AG09309 (cell line): ENCODE data around the gene TMEM131.

Source experiments
- DNase-seq: peaks from one replicate; pipeline ENCODE4 v3.0.0-alpha.2; 2010; ENCODE audit warnings: low read depth
- H3K4me3 ChIP-seq: 2 replicates; pipeline ENCODE4 v1.5.1; 2011; ENCODE audit warnings: mild to moderate bottlenecking, low read depth, low read length, moderate library complexity; ENCODE audit not compliant: control insufficient read depth
- TF ChIP-seq, protein P1 (sequence below): IDR thresholded peaks from 2 replicates; pipeline ENCODE4 v1.5.1; 2011; ENCODE audit warnings: mild to moderate bottlenecking, low read depth, low read length, inconsistent platforms; ENCODE audit not compliant: insufficient read depth, control insufficient read depth; ENCODE audit errors: missing control alignments

The TMEM131 gene

DNA sequence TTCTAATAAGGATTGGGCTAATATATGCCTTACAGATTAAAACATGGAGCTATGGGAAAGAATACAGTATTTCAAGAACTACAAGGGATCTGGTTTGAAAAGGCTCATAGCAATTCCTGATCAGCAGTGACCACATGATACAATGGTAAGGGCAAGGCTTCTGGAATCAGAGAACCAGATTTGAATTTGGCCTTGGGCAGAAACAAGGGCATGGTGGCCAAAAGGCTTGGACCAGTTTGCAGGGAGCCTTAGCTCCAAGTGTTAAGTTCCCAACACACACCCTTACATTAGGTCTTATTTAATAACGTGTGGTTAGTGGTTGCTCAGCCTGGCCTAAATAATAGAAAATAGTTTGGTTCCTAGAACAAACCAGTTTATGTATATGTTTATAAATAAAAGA lies 194.7 kb downstream of the TMEM131 start:
- TF ChIP-seq, protein P1, sequence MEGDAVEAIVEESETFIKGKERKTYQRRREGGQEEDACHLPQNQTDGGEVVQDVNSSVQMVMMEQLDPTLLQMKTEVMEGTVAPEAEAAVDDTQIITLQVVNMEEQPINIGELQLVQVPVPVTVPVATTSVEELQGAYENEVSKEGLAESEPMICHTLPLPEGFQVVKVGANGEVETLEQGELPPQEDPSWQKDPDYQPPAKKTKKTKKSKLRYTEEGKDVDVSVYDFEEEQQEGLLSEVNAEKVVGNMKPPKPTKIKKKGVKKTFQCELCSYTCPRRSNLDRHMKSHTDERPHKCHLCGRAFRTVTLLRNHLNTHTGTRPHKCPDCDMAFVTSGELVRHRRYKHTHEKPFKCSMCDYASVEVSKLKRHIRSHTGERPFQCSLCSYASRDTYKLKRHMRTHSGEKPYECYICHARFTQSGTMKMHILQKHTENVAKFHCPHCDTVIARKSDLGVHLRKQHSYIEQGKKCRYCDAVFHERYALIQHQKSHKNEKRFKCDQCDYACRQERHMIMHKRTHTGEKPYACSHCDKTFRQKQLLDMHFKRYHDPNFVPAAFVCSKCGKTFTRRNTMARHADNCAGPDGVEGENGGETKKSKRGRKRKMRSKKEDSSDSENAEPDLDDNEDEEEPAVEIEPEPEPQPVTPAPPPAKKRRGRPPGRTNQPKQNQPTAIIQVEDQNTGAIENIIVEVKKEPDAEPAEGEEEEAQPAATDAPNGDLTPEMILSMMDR: no peak
- no peak for DNase-seq
- no peak overlapping the region for H3K4me3 ChIP-seq

DNA sequence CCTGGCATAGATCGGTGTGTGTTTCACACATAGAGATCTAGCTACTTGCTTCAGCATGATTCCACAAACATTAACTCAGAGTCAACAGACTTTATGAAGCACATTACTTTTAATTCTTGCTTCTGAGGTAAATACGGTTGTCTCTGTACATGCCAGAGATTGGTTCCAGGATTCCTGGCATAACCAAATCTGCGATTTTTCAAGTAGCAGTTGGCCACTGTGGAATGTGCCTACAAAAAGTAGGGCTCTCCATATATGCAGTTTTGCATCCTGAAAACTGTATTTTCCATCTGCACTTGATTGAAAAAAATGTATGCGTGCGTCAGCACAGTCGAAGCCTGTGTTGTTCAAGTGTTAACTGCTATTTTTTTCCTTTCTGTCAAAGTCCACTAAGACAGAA lies 197.3 kb downstream of the TMEM131 start:
- no peak overlapping the region for H3K4me3 ChIP-seq
- TF ChIP-seq, protein P1: no peak
- DNase-seq: no peak

DNA sequence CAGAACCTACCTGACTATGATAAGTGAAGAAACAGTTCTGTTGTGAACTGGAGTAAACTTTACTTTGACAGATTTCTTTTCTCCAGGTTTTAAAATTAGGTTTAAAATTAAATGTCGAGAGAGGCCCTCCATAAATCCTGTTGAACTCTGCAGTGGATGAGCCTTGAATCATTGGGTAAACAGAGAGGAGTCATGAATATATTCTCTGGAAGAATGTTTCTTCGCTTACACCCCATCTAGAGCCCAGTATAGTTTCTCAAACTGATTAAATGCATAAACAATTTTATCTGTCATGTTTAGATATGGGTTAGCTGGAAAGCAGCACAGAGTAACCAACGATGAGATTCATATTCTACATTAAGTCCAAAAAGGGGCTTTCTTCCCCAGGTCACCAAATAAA lies 198.4 kb downstream of the TMEM131 start:
- no peak overlapping the region for H3K4me3 ChIP-seq
- DNase-seq: no peak
- TF ChIP-seq, protein P1: no peak

DNA sequence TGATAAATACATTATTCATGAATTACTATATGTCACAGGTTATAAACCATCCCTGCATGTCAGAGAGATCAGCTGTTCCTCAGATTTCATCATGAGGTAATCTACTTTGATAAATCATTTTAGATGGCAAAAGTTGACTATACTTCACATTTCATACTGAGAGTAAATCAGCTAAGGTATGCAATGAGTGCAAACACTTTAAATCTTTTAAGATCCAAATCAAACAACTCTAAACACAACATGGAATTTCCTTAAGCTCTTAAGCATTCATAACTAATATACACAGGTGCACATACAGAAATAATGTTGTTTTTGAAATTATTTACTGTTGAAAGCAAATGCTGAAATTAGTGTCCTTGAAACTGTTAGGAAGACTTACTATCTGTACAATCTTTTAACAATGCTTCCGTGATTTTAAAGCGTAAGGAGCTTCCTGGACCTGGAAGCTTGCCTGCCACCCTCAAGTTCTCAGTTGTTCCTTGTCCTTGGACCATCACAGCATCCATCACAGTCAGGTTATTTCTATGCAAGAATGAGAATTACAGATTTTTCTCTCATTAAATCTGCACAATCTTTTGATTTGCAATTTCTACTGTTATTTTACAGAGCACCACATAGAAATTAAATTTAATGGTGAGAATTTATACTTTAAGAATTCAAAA lies 199.2 kb downstream of the TMEM131 start:
- TF ChIP-seq, protein P1: no peak
- no peak for DNase-seq
- no peak overlapping the region for H3K4me3 ChIP-seq

DNA sequence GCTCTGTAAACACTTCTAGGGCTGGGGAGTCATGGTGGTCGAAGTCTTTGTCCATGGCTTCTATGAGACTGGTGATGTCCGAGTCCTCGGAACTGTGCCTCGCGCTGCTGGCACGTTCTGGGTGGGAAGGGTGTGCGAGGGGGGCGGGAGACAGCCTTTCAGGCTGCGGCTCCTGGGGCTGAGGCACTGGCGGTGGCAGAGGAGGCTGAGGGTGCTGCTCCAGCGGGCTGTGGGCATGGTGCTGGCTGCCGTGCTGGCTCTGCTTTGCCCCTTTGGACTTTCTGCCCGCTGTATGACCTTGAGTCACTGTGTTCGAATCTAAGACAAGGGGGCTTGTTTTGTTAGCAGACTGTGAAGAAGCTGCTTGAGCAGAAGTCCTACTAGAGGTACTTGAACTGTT lies 203.3 kb downstream of the TMEM131 start:
- no peak for DNase-seq
- TF ChIP-seq, protein P1: no peak
- H3K4me3 ChIP-seq: no peak overlapping the region

DNA sequence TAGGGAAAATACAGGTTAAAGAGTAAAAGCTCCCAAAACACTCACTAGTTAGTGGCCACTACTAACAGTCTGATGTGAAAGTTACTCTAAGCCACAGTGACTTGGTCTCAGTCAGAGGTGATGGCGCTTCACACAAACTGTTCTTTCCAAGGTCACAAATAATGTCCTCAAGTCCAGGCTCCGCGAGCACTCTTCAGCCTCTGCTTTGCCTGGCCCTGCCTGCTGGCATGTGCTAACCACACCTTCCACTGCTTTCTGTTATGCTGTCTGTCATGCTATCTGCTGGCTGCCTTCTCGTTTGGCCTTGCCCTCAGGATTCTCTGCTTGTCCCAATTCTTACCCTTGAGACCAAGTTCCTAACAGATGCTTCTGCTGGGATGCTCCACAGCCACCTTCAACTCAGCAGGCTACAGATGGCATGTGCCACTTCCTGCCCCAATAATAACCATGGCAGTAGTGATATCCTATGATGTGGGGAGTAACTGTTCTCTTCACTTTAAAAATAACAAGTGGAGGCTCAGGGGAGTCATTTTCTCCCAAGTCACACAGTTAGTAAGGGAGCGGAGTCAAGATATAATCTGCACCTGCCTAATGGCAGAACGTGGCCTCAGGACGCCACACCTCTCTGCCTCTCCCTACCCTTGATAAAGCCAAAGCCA lies 206.6 kb downstream of the TMEM131 start:
- TF ChIP-seq, protein P1: no peak
- DNase-seq: no peak
- no peak overlapping the region for H3K4me3 ChIP-seq
